Smooth muscle cell (in vitro differentiated cells): ENCODE results near the gene ATMIN. TPM values are rescaled to one million over a fixed set of nuclear protein-coding genes. Genes with fewer than 3 reads are reported as not detected.

Source experiments
- DNase-seq: peaks from one replicate; lab custom pipeline; 2025; ENCODE audit not compliant: unreplicated experiment; lab: John Stamatoyannopoulos, UW
- H2AFZ ChIP-seq: fragments of 200-600 bp; sonication (generic); 2 replicates; pipeline ENCODE4 v1.6.0; 2016; ENCODE audit warnings: antibody characterized with exemption, low read depth, mild to moderate bottlenecking
- H3F3A ChIP-seq: fragments of 200-600 bp; sonication (generic); 2 replicates; pipeline ENCODE4 v1.6.0; 2017; ENCODE audit warnings: antibody characterized with exemption, low read depth
- H3K27ac ChIP-seq: fragments of 200-600 bp; sonication (generic); 2 replicates; pipeline ENCODE4 v1.5.1; 2016; ENCODE audit warnings: low read depth, mild to moderate bottlenecking
- H3K27me3 ChIP-seq: fragments of 200-600 bp; sonication (generic); 2 replicates; pipeline ENCODE4 v1.6.1; 2016; ENCODE audit warnings: low read depth, mild to moderate bottlenecking
- H3K36me3 ChIP-seq: fragments of 200-600 bp; sonication (generic); 2 replicates; pipeline ENCODE4 v1.5.1; 2016; ENCODE audit warnings: low read depth
- H3K4me1 ChIP-seq: fragments of 200-600 bp; sonication (generic); 2 replicates; pipeline ENCODE4 v1.5.1; 2016; ENCODE audit warnings: low read depth
- H3K4me2 ChIP-seq: fragments of 200-600 bp; sonication (generic); 2 replicates; pipeline ENCODE4 v1.6.0; 2016; ENCODE audit warnings: mild to moderate bottlenecking
- H3K4me3 ChIP-seq: fragments of 200-600 bp; sonication (generic); 2 replicates; pipeline ENCODE4 v1.5.1; 2016; ENCODE audit warnings: mild to moderate bottlenecking
- H3K79me2 ChIP-seq: fragments of 200-600 bp; sonication (generic); 2 replicates; pipeline ENCODE4 v1.6.0; 2016; ENCODE audit warnings: low read depth, mild to moderate bottlenecking
- H3K9ac ChIP-seq: fragments of 200-600 bp; sonication (generic); 2 replicates; pipeline ENCODE4 v1.6.0; 2016; ENCODE audit warnings: low read depth
- H3K9me3 ChIP-seq: fragments of 200-600 bp; sonication (generic); replicated peaks from 2 replicates; pipeline ENCODE4 v1.5.1; 2016; ENCODE audit warnings: low read depth
- H4K20me1 ChIP-seq: fragments of 200-600 bp; sonication (generic); 2 replicates; pipeline ENCODE4 v1.6.0; 2016; ENCODE audit warnings: low read depth
- WGBS: methylation state at CpG from one replicate; pipeline ENCODE4 v1.1.7; 2016; ENCODE audit warnings: low lambda C conversion rate; 5-methylcytosine and 5-hydroxymethylcytosine counted together
- polyA plus RNA-seq: library from polyadenylated mRNA; unstranded; fragments of >200 nt; fragmentation: Nextera tagmentation; extraction: Ambion mirVana; gene quantifications from 2 replicates; pipeline ENCODE4 v1.2.1, GENCODE V29; 2016
- total RNA-seq: library from RNA; depleted of rRNA; stranded (reverse); fragments of >200 nt; gene quantifications from 2 replicates; pipeline ENCODE4 v1.2.3, GENCODE V29; 2014
- TF ChIP-seq, protein P1 (sequence below): fragments of 200-600 bp; sonication (generic); IDR thresholded peaks from 2 replicates; pipeline ENCODE4 v1.5.1; 2017; ENCODE audit warnings: borderline replicate concordance, mild to moderate bottlenecking, antibody characterized with exemption; ENCODE audit not compliant: insufficient read depth, poor library complexity, severe bottlenecking

The ATMIN gene
- total and polyA plus RNA-seq, 2 experiments from 2014 or later = 28.7 to 38.3 TPM

DNA sequence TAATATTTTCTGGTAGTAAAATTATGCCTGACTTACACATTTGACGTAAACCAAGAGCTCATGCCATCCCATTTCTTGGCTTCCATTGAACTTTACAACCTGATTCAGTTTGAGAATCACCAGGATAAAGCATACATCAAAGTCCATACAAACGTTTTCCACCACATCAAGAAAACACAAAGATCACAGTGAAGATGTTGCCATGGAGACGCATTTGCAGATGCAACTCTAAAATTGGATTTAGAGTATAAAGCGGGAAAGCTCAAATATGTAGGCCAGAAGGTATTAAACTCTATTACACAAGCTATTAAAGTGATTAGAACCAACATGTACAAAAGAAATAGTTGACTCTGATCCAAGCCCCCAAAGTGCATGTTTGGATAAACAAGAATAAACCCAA lies 31.0 kb downstream of the ATMIN start:
- no peak overlapping the region for H3K4me3 ChIP-seq
- H3K27me3 ChIP-seq = no peaks in the 10 kb centered on the region
- no peak overlapping the region for H2AFZ ChIP-seq
- DNase-seq = no peak
- H3K9ac ChIP-seq = no peak overlapping the region
- H3K27ac ChIP-seq = no peak overlapping the region
- H3K4me2 ChIP-seq = no peak overlapping the region
- H3K79me2 ChIP-seq = no peaks in the 10 kb centered on the region
- H3K4me1 ChIP-seq = no peaks in the 10 kb centered on the region
- no peaks in the 10 kb centered on the region for H3K36me3 ChIP-seq
- no peaks in the 10 kb centered on the region for H3F3A ChIP-seq
- no peaks in the 10 kb centered on the region for H4K20me1 ChIP-seq
- 85% methylated on average over 4 of the region's 4 CpGs for WGBS
- TF ChIP-seq, protein P1, sequence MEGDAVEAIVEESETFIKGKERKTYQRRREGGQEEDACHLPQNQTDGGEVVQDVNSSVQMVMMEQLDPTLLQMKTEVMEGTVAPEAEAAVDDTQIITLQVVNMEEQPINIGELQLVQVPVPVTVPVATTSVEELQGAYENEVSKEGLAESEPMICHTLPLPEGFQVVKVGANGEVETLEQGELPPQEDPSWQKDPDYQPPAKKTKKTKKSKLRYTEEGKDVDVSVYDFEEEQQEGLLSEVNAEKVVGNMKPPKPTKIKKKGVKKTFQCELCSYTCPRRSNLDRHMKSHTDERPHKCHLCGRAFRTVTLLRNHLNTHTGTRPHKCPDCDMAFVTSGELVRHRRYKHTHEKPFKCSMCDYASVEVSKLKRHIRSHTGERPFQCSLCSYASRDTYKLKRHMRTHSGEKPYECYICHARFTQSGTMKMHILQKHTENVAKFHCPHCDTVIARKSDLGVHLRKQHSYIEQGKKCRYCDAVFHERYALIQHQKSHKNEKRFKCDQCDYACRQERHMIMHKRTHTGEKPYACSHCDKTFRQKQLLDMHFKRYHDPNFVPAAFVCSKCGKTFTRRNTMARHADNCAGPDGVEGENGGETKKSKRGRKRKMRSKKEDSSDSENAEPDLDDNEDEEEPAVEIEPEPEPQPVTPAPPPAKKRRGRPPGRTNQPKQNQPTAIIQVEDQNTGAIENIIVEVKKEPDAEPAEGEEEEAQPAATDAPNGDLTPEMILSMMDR = no peak
- H3K9me3 ChIP-seq = no peaks in the 10 kb centered on the region

DNA sequence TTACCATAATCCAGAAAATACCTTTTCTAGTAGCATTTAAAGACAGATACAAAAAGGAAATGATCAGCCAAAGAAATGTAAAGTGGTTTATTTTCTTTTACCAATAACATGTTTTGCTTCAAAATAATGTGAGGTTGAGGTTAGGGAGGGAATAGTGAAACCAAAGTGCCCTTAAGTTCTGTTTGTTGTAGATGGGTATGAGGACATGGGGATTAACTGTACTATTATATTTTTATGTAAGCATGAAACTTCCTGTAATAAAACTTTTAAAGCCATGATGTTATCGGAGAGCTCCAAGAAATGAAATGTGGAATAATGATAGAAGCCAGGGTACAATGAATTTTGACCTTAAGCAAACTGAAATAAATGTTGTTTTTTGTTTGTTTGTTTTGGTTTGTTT lies 31.5 kb downstream of the ATMIN start:
- TF ChIP-seq, protein P1 = no peak
- Histone ChIP-seq H3K4me1 (no peaks in the 10 kb centered on the region), H2AFZ (no peak overlapping the region), H3K9ac (no peak overlapping the region), H3F3A (no peaks in the 10 kb centered on the region), H3K36me3 (no peaks in the 10 kb centered on the region), H3K4me3 (no peak overlapping the region), H3K27ac (no peak overlapping the region), H3K4me2 (no peak overlapping the region), H4K20me1 (no peaks in the 10 kb centered on the region), H3K27me3 (no peaks in the 10 kb centered on the region), H3K79me2 (no peaks in the 10 kb centered on the region), H3K9me3 (no peaks in the 10 kb centered on the region)
- no peak for DNase-seq
- WGBS = 84% methylated on average over 1 of the region's 1 CpG

DNA sequence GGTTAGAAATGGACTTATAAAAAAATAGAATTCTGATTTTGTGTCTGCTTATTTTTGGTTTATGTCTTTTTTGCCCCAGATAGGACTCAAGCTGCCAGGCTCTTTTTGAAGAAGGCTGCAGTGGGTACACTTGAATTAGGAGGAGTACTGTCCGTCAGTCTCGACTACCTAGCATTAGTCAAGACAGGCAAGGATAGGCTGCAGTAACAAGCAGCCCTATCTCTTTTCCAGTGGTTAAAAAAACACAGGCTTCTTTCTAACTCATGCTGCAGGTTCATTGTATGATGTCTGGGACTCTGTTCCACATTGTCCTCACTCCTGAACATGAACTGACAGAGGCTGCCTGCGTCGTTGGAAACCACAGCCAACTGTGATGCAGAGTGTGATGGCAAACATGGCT lies 33.4 kb downstream of the ATMIN start:
- no peak for DNase-seq
- Histone ChIP-seq H3K9ac (no peak overlapping the region), H4K20me1 (no peaks in the 10 kb centered on the region), H3K4me2 (no peak overlapping the region), H3K36me3 (no peaks in the 10 kb centered on the region), H3K9me3 (no peaks in the 10 kb centered on the region), H2AFZ (no peak overlapping the region), H3K79me2 (no peaks in the 10 kb centered on the region), H3K4me3 (no peak overlapping the region), H3F3A (no peaks in the 10 kb centered on the region), H3K4me1 (peaks cover 4% of the 10 kb centered on the region), H3K27ac (no peak overlapping the region), H3K27me3 (no peaks in the 10 kb centered on the region)
- TF ChIP-seq, protein P1 = no peak
- WGBS = 95% methylated on average over 4 of the region's 4 CpGs

DNA sequence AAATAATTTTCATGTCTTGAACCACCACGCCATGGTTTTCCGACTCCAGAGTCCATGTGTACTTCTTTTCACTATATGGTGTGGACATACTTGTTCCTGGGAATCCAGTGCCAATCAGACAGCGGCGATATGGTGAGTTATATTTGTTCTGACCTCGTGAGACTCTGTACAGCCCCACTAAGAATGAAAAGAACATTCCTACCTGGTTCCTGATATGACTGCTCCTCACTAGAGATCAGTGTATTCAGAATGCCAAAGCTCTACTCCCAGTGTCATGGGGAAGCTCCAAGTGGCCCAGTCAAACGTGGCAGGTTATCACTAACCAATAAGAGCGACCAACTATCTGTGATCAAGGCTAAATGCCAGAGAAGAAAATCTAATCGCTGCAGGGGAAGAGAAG lies 35.3 kb downstream of the ATMIN start:
- WGBS = 84% methylated on average over 8 of the region's 8 CpGs
- Histone ChIP-seq H3K9me3 (no peaks in the 10 kb centered on the region), H3K27me3 (no peaks in the 10 kb centered on the region), H3K4me1 (peaks cover 5% of the 10 kb centered on the region), H3K36me3 (no peaks in the 10 kb centered on the region), H3K27ac (no peak overlapping the region), H4K20me1 (no peaks in the 10 kb centered on the region), H3K79me2 (no peaks in the 10 kb centered on the region), H2AFZ (no peak overlapping the region), H3F3A (no peaks in the 10 kb centered on the region), H3K4me2 (no peak overlapping the region), H3K4me3 (no peak overlapping the region), H3K9ac (no peak overlapping the region)
- TF ChIP-seq, protein P1 = no peak
- no peak for DNase-seq
